GM21515 (cell line): ENCODE data around the gene EHD2.
"Not testable (repeated sequence)": the region's sequence is repeated elsewhere in the genome, so short reads cannot be mapped to it uniquely, and the experiment has no call there.

Experiments
- ATAC-seq: cut with Tn5 transposase; IDR thresholded peaks from one replicate; pipeline ENCODE4 v1.9.1; 2021; ENCODE audit not compliant: unreplicated experiment

The EHD2 gene, protein sequence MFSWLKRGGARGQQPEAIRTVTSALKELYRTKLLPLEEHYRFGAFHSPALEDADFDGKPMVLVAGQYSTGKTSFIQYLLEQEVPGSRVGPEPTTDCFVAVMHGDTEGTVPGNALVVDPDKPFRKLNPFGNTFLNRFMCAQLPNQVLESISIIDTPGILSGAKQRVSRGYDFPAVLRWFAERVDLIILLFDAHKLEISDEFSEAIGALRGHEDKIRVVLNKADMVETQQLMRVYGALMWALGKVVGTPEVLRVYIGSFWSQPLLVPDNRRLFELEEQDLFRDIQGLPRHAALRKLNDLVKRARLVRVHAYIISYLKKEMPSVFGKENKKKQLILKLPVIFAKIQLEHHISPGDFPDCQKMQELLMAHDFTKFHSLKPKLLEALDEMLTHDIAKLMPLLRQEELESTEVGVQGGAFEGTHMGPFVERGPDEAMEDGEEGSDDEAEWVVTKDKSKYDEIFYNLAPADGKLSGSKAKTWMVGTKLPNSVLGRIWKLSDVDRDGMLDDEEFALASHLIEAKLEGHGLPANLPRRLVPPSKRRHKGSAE

DNA sequence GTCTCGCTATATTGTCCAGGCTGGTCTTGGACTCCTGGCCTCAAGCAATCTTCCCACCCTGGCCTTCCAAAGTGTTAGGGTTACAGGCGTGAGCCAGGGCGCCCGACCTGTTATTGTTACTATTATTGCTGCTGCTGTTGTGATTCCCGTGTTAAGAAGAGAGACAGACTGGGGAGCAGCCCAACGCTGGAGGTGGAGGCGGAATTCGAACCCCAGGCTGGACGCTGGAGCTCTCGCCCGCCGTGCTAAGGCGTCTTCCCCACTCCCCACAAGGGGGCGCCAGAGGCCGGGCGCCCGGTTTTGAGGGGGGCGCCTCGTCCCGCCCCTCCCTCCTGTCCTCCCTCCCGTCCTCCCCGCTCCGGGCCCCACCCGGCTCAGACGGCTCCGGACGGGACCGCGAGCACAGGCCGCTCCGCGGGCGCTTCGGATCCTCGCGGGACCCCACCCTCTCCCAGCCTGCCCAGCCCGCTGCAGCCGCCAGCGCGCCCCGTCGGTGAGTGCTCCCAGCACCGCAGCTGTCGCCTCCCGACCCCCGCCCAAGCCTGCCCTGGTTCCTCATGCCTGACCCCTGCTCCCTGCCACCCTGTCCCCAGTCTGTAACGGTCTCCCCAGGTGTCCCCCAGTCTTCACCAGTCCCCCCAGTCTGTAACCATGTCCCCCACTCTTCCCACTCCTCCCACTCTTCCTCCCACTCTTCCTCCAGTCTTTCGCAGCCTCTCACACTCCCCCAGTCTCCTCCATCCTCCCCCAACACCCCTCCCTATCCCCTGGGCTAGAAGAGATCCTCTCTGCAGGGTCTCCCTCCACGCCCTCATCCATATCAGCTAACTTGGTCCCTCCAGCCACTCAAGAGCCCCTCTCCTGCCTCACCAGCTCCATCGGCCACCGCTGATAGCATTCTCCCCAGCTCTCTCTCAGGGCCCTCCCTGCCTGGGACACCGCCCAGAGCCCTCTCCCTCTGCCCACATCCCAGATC, at the start of gene EHD2:
TSS of gene EHD2 (plus strand) at position 377 of the 976 bp plus-strand sequence. CDS start 3,191 bp downstream, outside the sequence.
- ATAC-seq, result no peak

DNA sequence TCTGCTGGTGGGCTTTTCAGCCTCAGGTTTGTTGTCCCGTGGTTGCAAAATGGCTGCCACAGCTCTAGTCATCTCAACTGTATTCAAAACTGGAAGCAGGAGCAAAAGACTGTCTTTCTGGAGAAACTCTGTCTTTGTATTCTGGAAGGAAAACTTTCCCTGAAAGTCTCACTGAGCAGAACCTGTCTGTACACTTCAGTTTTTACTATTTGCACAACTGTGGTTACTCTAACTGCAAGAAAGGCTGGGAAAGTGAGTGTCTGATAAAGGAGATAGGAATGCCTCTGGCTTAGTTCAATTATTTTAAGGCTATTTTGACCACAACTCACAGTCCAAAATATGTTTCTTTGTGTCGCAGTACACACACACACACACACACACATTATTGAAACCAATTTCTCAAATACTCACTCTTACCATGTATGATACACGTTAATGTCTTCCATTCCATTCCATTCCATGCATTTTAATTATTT, 49.7 kb upstream of the EHD2 start:
- no peak for ATAC-seq

DNA sequence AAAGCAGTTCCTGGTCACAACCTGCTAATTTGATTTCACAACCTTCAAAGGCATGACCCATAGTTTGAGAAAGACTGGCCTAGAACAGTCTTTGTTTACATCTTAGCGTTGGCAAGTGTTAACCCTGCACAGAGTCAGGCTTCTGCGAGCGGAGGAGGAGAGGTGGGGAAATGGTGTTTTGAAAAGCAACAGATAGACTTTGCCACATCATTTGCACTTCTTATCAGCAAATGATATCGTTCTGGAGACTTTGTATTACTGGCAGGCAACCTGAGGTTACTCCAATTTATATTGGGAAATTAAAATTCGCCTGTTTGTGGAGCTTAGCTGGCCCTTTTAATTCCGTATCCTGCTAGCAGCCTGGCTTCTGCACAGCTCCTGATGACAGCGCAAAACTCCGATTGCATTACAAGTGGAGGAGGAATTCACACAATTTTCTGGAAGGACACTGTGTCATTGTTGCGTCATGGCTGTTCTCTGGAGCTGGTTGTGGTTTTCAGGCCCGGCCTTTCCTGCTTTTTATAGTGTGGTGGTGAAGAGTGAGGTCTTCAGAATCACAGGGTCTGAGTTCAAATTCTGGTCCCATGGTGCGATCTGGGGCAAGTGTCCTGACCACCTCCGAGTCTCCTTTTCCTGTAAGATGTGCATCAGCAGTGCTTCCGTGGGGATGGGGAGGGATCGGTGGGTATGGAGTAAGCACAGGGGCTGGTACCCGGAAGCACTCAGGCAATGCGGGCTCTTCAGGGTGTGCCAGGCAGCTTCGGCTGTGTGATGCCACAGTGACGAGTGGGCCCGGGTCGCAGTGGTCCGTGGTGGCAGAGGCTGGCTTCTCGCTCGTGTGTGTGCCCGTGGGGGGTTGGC, 49.1 kb upstream of the EHD2 start:
- ATAC-seq, result no peak

DNA sequence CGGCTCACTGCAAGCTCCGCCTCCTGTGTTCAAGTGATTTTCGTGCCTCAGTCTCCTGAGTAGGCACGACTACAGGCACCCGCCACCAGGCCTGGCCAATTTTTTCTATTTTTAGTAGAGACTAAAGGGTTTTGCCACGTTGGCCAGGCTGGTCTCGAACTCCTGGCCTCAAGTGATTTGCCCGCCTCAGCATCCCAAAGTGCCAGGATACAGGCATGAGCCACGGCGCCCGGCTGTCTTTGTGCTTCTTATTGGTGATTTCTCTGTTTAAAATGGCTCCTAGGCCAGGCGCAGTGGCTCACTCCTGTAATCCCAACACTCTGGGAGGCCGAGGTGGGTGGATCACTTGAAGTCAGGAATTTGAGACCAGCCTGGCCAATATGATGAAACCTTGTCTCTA, 44.7 kb upstream of the EHD2 start:
- ATAC-seq, result not testable (repeated sequence)

DNA sequence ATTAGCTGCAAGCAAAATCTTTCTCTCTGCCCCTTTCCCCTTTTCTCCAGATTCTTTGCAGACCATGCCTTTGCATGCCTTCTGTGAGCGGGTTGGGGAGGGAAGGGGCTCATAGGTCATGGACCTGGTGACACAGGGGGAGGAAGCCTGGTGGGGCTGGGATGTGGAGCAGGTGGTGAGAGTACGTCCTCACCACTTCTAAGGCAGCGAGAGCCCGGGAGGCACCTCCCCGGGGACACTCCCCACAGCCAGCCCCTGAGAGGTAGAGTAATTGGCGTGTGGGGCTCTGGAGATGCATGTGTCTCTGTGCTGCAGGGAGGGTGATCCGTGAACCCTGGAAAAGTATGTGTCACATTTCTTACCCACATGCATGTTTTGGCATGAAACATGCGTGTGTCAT, 42.5 kb upstream of the EHD2 start:
- ATAC-seq, result no peak

DNA sequence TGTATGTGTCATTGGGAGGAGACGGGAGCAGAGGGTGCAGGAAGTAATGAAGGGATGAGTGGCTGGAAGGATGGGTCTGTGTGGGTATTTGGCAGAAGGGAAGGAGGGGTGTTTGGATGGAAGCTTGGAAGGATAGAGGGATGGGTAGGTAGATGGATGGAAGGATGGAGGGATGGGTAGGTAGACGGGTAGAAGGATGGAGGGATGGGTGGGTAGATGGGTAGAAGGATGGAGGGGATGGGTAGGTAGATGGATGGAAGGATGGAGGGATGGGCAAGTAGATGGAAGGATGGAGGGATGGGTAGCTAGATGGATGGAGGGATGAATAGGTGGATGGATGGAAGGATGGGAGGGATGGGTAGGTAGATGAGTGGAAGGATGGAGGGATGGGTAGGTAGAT, 41.7 kb upstream of the EHD2 start:
- no peak for ATAC-seq

DNA sequence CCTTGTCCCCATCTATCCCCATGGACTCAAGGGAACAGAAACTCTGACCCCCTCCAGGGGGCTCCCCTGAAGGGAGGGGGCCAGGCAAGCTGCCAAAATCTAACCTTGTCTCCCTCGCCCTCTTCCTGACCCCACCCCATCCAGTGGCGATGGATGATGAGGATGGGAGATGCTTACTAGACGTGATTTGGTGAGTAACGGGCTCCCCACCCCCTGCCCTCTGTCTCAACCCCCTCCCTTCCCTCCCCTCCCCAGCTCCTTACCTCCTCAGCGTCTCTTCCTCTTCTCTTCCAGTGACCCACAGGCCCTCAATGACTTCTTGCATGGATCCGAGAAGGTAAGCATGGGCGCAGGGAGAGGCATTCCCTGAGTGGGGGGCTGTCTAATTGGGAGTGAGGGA, 39.8 kb upstream of the EHD2 start:
- no peak for ATAC-seq

DNA sequence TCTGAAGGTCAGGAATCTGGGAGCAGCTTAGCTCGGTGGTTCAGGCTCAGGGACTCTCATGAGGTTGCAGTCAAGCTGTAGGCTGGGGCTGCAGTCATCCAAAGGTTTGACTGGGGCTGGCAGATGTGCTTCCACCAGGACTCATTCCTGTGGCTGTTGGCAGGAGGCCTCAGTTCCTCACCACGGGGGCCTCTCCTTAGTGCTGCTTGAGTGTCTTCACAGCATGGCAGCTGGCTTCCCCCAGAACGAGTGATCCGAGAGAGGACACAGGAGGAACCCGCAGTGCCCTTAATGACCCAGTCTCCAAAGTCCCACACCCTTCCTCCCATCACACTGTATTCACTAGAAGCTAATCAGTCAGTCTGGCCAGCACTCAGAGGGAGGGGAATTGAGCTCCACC, 38.7 kb upstream of the EHD2 start:
- no peak for ATAC-seq

DNA sequence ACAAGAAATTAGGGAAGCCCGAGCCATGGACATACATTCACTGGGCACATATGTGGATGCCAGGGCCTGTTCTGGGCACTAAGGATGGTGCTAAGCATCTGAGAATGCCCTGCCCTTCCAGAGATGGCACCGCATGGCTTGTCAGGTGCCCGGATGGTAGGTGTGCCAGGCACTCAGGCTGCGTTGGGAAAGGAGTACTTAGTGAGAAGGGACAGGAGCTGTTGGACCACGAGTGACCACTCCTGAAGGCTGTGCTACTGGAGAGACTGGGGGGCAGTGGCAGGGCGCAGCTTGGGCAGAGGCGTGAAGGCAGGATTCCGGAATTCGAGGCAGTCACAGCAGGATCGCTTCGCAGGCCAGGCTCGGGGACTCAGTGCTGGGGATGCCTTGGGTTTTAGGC, 38.0 kb upstream of the EHD2 start:
- no peak for ATAC-seq

DNA sequence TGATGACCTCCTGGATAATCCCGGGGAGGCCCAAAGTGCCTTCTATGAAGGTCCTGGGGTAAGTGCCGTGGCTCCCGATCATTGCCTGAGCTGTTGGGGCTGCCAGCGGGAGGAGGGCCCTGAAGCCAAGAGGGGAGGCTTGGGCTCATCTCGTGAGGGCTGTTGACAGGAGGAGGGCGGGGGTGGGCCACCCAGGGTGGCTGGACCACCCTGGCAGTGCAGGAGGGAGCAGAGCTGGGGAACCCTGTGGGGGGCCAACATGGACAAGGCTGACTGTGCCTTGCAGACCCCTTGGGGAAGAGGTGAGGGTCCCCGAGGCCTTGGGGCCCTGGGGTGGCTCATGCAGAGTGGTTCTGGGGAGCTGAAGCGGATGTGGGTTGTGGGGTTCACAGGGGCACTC, 37.4 kb upstream of the EHD2 start:
- ATAC-seq, result no peak

DNA sequence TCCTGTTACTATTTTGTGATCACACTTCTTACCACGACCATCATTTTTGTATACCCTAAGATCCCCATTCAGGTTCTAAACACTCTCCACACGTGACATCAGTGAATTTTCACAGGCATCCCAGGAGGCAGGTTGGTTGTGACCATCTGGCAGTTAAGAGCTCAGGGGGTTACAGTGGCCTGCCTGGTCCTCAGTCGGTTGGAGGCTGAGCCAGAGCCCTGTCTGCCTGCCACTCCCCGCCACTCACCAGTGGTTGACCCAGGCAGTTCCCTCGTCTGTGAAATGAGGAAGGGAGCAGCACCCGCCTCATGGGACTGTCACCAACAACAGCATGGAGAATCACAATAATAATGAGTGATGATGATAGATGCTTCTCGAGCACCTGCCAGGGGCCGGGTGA, 36.4 kb upstream of the EHD2 start:
- no peak for ATAC-seq

DNA sequence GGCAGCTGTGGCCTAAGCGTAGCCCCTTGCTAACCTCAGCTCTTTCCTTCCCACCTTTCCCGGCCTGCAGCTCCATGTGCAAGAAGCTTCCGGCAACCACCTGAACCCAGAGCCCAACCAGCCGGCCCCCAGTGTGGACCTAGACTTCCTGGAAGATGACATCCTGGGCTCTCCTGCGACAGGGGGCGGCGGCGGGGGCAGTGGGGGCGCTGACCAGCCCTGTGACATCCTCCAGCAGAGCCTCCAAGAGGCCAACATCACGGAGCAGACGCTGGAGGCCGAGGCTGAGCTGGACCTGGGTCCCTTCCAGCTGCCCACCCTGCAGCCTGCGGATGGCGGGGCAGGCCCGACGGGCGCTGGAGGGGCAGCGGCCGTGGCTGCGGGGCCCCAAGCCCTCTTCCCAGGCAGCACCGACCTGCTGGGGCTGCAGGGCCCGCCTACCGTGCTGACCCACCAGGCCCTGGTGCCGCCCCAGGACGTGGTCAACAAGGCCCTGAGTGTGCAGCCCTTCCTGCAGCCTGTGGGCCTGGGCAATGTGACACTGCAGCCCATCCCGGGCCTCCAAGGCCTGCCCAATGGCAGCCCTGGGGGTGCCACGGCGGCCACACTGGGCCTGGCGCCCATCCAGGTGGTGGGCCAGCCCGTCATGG, 33.8 kb upstream of the EHD2 start:
- no peak for ATAC-seq

DNA sequence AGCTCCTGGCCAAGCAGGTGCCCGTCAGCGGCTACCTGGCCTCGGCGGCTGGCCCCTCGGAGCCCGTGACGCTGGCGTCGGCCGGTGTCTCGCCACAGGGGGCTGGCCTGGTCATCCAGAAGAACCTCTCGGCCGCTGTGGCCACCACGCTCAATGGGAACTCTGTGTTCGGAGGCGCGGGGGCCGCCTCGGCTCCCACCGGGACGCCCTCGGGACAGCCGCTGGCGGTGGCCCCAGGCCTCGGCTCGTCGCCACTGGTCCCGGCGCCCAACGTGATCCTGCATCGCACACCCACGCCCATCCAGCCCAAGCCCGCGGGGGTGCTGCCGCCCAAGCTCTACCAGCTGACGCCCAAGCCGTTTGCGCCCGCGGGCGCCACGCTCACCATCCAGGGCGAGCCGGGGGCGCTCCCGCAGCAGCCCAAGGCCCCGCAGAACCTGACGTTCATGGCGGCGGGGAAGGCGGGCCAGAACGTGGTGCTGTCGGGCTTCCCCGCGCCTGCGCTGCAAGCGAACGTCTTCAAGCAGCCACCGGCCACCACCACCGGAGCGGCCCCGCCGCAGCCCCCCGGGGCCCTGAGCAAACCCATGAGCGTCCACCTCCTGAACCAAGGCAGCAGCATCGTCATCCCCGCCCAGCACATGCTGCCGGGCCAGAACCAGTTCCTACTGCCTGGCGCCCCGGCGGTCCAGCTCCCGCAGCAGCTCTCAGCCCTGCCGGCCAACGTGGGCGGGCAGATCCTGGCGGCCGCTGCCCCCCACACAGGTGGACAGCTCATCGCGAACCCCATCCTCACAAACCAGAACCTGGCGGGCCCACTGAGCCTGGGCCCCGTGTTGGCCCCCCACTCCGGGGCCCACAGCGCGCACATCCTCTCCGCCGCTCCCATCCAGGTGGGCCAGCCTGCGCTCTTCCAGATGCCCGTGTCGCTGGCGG, 33.0 kb upstream of the EHD2 start:
- no peak for ATAC-seq

DNA sequence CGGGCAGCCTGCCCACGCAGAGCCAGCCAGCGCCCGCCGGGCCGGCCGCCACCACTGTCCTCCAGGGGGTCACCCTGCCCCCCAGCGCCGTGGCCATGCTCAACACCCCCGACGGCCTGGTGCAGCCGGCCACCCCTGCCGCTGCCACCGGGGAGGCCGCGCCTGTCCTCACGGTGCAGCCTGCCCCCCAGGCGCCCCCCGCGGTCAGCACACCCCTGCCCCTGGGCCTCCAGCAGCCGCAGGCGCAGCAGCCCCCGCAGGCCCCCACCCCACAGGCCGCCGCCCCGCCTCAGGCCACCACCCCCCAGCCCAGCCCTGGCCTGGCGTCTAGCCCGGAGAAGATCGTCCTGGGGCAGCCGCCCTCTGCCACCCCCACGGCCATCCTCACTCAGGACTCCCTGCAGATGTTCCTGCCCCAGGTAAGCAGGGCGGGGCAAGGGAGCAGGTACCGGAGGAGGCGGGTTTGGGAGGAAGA, 32.3 kb upstream of the EHD2 start:
- ATAC-seq, result no peak

DNA sequence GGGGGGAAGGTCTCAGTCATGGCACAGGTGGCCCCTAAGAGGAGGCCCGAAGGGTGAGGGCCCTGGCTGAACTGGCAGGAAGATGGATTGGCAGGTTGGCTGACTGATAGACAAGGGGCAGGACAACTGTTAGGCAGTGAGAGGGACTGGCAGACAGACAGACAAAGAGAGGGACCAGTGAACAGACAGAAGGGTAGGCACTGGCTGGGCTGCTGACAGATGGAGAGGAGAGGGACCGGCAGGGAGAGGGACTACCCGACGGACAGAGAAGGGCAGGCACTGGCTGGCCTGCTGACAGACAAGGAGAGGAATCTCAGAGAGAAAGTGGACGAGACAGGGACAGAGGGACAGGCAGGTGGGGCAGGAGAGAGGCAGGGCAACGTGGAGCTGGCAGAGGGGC, 31.8 kb upstream of the EHD2 start:
- ATAC-seq, result no peak

DNA sequence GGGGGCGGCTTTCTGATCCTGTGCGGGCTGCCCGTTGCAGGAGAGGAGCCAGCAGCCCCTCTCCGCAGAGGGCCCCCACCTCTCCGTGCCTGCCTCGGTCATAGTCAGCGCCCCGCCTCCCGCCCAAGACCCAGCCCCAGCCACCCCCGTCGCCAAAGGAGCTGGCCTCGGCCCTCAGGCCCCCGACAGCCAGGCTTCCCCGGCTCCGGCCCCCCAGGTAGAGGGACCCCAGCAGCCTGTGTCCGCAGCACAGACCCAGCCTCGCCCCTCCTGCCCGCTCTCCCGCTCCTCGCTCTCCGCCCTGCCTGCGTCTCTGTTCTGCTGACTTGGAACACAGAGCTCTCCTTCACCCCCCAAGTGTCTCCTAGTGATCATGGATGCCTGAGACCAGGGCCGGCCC, 31.3 kb upstream of the EHD2 start:
- ATAC-seq, result no peak

DNA sequence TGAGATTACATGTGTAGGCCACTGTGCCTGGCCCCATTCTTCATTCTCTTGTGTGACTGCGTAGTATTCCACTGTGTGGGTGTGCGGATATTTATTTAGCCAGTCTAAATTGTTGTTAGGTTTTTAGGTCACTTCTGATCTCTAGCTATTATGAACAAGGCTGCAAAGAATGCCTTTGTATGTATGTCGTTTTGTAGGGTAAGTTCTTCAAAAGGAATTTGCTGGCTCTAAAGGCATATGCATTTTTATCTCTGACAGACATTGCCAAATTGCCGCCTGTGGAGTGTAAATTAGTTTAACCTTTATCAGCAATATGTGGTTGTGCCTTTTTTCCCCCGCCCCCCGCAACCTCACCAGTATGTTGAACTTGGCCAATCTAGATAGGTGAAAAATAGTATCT, 30.3 kb upstream of the EHD2 start:
- no peak for ATAC-seq

DNA sequence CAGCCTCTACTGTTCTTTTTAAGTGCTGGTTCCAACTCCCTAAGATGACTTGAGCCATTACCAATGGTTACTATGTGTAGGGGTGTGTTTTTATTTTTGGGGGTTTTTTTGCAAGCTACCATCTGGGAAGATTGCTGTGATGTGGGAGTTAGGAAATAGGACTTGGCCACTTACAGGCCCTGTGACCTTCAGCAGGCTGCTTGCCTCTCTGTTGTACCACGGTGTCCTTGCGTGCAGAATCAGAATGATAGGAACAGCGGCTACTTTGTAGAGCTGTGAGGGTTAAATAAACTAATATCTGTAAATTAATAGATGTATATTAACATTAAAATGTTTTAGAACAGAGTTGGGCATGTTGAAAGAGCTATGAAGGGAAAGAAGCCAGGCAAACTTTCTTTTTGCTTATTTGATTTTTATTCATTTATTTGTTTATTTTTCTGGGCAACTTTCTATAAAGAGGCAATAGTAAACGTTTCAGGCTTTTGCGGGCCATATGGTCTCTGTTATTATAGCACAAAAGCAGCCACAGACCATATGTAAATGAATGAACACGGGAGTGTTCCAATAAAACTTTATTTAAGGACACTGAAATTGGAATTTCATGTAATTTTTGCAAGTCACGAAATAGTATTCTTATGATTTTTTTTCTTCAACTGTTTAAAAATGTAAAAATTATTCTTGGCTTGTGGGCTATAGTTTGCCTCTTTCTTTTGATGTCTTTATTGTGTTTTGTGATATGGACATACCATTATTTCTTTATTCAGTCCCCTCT, 26.4 kb upstream of the EHD2 start:
- no peak for ATAC-seq
